ENCODE results near the gene SLC44A5.

Gene SLC44A5

DNA sequence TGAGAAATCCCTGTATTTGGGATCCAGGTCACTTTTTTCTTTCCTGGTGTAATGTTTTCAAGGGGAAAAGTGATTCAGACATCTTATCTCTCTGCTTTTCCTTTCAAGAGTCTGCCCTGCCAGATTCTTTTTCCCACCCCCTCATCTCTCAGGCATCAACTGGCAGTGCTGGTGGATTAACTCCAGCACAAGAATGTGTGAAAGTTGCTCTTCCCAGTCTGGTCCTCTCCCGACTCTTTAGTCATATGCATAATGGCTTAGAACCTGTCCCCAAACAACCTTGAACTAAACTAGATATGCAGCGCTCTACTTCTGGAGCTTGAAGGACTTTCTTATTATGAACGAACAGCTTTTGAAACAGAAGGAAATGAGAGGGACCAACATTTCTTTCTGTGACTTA, 88.5 kb downstream of the SLC44A5 start:
- no peak for DNase-seq (ENCODE audit: low read depth)
- TF ChIP-seq, protein P1, sequence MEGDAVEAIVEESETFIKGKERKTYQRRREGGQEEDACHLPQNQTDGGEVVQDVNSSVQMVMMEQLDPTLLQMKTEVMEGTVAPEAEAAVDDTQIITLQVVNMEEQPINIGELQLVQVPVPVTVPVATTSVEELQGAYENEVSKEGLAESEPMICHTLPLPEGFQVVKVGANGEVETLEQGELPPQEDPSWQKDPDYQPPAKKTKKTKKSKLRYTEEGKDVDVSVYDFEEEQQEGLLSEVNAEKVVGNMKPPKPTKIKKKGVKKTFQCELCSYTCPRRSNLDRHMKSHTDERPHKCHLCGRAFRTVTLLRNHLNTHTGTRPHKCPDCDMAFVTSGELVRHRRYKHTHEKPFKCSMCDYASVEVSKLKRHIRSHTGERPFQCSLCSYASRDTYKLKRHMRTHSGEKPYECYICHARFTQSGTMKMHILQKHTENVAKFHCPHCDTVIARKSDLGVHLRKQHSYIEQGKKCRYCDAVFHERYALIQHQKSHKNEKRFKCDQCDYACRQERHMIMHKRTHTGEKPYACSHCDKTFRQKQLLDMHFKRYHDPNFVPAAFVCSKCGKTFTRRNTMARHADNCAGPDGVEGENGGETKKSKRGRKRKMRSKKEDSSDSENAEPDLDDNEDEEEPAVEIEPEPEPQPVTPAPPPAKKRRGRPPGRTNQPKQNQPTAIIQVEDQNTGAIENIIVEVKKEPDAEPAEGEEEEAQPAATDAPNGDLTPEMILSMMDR (IDR thresholded peaks at IDR 0.05; ENCODE audit: insufficient read depth, low read depth, low read length, missing control alignments), result no peak
- no peak overlapping the region for H3K4me3 ChIP-seq (ENCODE audit: low read length)

DNA sequence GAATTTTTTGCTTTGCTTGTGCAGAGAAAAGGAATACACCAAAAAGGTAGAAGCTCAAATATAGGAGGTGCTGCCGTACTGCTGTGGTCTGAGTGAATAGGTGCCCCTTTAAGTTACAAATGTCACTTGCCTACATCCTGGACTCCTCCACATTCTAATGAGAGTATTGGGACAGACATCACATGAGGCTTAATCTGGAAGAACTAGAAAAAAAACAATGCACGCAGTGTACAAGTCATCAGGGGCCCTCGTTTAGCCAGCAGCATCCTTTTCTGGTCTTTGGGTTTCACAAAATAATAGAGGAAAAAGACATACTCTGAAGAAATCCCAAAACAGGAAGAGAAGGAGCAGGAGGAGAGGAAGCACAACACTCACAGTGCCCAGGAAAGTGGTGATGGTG, 89.3 kb downstream of the SLC44A5 start:
- no peak overlapping the region for H3K4me3 ChIP-seq (ENCODE audit: low read length)
- DNase-seq (ENCODE audit: low read depth), result no peak
- TF ChIP-seq, protein P1 (IDR thresholded peaks at IDR 0.05; ENCODE audit: insufficient read depth, low read depth, low read length, missing control alignments), result no peak

DNA sequence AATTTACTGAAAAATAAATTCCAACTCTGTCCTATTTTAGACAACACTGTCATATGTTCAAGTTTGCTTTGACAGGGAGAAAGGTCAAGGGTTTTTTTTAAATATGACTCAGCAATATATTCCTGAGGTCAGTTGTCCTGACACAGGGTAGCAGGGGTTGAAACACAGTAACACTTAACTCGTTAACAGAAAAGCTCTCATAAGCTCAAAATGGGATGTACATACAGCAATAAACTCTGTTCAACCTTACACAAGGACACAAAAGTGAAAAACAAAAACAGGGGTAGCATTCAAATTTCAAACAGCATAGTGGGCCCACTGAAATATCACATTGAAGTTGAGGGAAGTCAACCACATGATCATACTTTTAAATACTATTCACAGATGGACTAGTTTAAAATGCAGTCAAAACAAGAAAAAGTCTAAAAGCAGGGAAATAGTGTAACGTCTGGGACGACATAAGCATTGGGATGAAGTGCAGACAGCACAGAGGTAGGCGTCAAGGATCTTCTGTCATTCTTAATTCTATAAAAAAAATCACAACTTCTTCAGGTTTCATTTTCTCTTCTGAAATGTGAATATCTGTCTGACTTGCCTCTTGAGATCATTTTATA, 89.9 kb downstream of the SLC44A5 start:
- no peak overlapping the region for H3K4me3 ChIP-seq (ENCODE audit: low read length)
- TF ChIP-seq, protein P1 (IDR thresholded peaks at IDR 0.05; ENCODE audit: insufficient read depth, low read depth, low read length, missing control alignments), result no peak
- DNase-seq (ENCODE audit: low read depth), result no peak

DNA sequence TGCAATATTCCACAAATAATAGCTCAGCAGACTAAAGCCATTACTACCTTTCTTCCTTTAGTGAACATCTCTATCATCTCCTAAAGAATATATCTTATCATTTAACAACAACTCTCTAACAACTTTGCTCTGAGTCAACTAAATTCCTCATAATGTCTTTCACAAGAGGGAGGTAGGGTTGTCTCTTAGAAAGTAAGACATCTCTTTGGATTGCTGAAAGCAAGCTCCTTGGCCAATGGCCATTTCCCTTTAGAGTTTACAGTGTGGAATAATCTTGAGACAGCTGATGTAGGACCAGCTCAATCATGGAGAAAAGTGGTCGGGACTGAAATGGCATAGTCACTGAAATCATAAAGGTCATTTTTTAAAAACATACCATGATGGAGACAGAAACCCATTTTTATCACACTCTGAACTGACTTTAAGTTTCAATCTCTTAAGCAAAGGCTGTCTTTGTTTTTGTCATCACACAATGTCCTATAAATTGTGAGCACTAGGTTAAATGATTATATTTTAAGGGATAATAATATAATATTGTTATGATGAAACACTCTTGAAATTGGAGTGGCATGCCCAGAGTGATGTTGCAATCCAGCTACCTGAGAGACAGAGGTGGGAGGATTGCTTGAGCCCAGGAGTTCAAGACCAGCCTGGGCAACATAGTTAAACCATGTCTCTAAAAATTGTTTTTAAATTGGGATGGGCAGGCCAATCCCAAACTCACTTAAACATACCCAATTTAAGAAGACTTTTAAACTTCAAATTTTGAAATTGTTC, 91.1 kb downstream of the SLC44A5 start:
- TF ChIP-seq, protein P1 (IDR thresholded peaks at IDR 0.05; ENCODE audit: insufficient read depth, low read depth, low read length, missing control alignments), result no peak
- H3K4me3 ChIP-seq (ENCODE audit: low read length), result no peak overlapping the region
- no peak for DNase-seq (ENCODE audit: low read depth)

DNA sequence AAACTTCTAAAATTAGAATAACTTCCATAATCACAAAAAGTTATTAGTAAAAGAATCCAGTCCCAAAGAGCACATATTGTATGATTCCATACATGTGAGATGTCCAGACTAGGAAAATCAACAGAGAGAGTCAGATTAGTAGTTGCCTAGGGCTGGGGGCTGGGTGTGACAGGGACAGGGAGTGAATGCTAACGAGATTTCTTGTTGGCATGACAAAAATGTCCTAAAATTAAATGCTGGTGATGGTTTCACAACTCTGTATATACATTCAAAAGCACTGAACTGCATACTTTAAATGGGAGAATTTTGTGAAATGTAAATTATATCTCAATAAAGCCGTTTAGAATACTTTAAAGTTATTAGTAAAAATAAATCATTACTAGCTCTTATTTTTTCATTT, 92.2 kb downstream of the SLC44A5 start:
- no peak for DNase-seq (ENCODE audit: low read depth)
- H3K4me3 ChIP-seq (ENCODE audit: low read length), result no peak overlapping the region
- TF ChIP-seq, protein P1 (IDR thresholded peaks at IDR 0.05; ENCODE audit: insufficient read depth, low read depth, low read length, missing control alignments), result no peak

DNA sequence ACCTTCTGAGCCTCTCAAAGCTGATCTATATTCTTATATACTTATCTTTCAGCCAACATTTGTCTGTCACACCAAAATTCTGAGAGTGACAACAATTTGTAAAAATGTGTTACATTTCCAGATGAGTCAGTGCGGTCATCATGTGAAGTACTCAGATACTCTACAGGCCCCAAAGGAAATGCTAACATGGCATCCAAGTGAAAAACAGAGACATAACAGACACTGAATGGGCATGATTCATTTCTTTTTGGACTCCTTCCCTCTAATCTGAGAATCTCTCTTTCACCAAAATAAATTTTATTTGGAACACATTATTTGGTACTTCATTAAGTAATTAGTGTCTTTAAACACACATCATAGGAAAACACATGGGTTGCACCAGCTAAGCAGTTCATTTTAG, 96.6 kb downstream of the SLC44A5 start:
- no peak for DNase-seq (ENCODE audit: low read depth)
- TF ChIP-seq, protein P1 (IDR thresholded peaks at IDR 0.05; ENCODE audit: insufficient read depth, low read depth, low read length, missing control alignments), result no peak
- no peak overlapping the region for H3K4me3 ChIP-seq (ENCODE audit: low read length)

Data from epithelial cell of esophagus (primary cell).